Measurements from ENCODE around the gene NCOA1.

Gene NCOA1

DNA sequence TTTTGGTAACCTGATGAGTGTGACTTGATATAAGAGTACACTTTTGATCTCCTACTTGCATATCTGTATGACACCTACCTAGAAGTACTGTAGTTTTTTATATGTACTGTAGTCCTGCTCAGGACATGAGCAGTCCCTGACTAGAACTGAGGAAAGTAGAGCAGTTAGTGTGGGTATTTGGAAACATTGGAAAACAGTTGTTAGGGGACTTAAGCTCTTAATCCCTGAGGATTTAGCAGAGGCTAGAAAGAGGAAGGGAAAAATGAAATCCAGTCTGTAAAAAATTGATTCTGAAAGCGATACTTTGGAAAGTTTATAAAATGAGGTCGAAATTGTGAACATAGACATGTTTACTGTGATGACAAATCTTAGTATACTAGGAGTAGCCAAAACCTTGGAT is 125.6 kb downstream of the NCOA1 start:
- no peak overlapping the region for H3K9ac ChIP-seq (ENCODE audit: low read length in 5 of 5)
- H3K27me3 ChIP-seq (ENCODE audit: control insufficient read depth in 5 of 5, insufficient read depth in 4 of 5, low read length in 5 of 5) = no peaks in the 10 kb centered on the region
- H3K36me3 ChIP-seq (ENCODE audit: control insufficient read depth in 5 of 5, insufficient read depth in 5 of 5, low read length in 5 of 5) = no peaks in the 10 kb centered on the region
- no peak overlapping the region for H3K4me3 ChIP-seq (ENCODE audit: low read depth in 1 of 5, low read length in 5 of 5)
- H3K27ac ChIP-seq (ENCODE audit: low read depth, low read length) = no peak overlapping the region
- H3K4me1 ChIP-seq (ENCODE audit: control insufficient read depth in 5 of 5, insufficient read depth in 5 of 5, low read length in 5 of 5) = peaks cover 0 to 4% (median 0%) of the 10 kb centered on the region in 5 donors
- H3K9me3 ChIP-seq (ENCODE audit: control insufficient read depth in 5 of 5, low read length in 5 of 5) = peaks cover 0 to 6% (median 0%) of the 10 kb centered on the region in 5 donors

DNA sequence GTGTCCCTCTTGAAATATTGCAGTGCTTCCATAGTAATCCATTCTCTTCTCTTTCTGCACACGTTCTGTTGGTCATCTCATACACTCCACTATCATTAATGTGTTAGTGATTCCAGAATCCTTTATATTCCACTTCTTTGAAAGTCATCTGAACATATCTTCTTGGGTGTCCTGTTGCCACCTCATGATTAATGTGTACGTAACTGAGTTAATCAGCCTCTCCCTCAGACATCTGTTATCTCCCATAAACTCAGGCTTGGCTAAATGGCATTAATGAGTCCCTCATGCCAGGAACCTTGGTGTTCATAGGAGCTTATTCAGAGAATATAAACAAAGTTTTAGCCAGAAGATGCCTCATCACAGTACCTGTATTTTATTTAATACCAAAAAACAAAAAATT is 126.4 kb downstream of the NCOA1 start:
- Histone ChIP-seq H3K9ac (ENCODE audit: low read length in 5 of 5) (no peak overlapping the region), H3K27me3 (ENCODE audit: control insufficient read depth in 5 of 5, insufficient read depth in 4 of 5, low read length in 5 of 5) (no peaks in the 10 kb centered on the region), H3K4me1 (ENCODE audit: control insufficient read depth in 5 of 5, insufficient read depth in 5 of 5, low read length in 5 of 5) (peaks cover 0 to 4% (median 0%) of the 10 kb centered on the region in 5 donors), H3K4me3 (ENCODE audit: low read depth in 1 of 5, low read length in 5 of 5) (no peak overlapping the region), H3K36me3 (ENCODE audit: control insufficient read depth in 5 of 5, insufficient read depth in 5 of 5, low read length in 5 of 5) (no peaks in the 10 kb centered on the region), H3K27ac (ENCODE audit: low read depth, low read length) (no peak overlapping the region), H3K9me3 (ENCODE audit: control insufficient read depth in 5 of 5, low read length in 5 of 5) (peaks cover 0 to under 1% (median 0%) of the 10 kb centered on the region in 5 donors)

DNA sequence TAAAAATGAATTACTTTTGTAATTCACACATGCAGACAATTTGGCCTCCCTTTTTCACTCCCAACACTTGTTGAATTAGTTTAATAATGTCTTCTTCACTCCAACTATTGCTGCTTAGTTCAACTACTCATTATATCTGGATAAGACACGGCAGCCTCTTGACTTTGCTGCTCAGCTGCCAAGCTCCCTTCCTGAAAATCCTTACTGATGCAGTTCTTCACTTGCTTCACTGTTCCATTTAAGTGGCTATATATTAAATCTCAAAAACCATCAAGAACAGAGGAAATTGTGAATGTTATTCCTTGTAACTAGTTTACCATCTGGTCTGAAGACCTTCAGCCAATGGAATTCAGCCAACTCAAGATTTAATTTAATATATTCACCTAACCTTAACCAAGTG is 127.1 kb downstream of the NCOA1 start:
- no peak overlapping the region for H3K9ac ChIP-seq (ENCODE audit: low read length in 5 of 5)
- peaks cover 0 to 4% (median 0%) of the 10 kb centered on the region in 5 donors for H3K4me1 ChIP-seq (ENCODE audit: control insufficient read depth in 5 of 5, insufficient read depth in 5 of 5, low read length in 5 of 5)

DNA sequence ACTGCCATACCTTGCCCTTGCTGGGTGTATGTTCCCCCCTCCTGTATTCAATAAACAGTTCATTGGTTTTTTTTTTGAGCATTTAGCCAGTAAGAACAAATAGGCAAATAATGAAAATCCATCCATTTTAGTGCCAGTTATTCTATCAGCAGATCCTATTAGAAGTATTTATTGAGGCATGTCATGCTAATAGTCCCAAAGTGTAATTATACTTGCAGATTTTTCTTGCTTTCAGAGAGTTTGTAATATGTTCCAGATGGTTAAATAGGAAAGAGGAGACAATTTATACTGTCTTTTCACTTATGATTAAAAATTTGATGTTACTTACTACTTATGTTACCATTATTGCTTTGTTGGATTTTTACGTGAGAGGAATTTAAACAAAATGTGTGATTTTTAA is 127.6 kb downstream of the NCOA1 start:
- Histone ChIP-seq H3K27ac (ENCODE audit: low read depth, low read length) (no peak overlapping the region), H3K4me3 (ENCODE audit: low read depth in 1 of 5, low read length in 5 of 5) (no peak overlapping the region), H3K4me1 (ENCODE audit: control insufficient read depth in 5 of 5, insufficient read depth in 5 of 5, low read length in 5 of 5) (peaks cover 0 to 4% (median 0%) of the 10 kb centered on the region in 5 donors), H3K27me3 (ENCODE audit: control insufficient read depth in 5 of 5, insufficient read depth in 4 of 5, low read length in 5 of 5) (no peaks in the 10 kb centered on the region), H3K36me3 (ENCODE audit: control insufficient read depth in 5 of 5, insufficient read depth in 5 of 5, low read length in 5 of 5) (no peaks in the 10 kb centered on the region), H3K9me3 (ENCODE audit: control insufficient read depth in 5 of 5, low read length in 5 of 5) (no peaks in the 10 kb centered on the region), H3K9ac (ENCODE audit: low read length in 5 of 5) (no peak overlapping the region)

More for the DNA sequence above, 127.1 kb downstream of the NCOA1 start:
- Histone ChIP-seq H3K27ac (ENCODE audit: low read depth, low read length) (no peak overlapping the region), H3K27me3 (ENCODE audit: control insufficient read depth in 5 of 5, insufficient read depth in 4 of 5, low read length in 5 of 5) (no peaks in the 10 kb centered on the region), H3K4me3 (ENCODE audit: low read depth in 1 of 5, low read length in 5 of 5) (no peak overlapping the region), H3K36me3 (ENCODE audit: control insufficient read depth in 5 of 5, insufficient read depth in 5 of 5, low read length in 5 of 5) (no peaks in the 10 kb centered on the region), H3K9me3 (ENCODE audit: control insufficient read depth in 5 of 5, low read length in 5 of 5) (no peaks in the 10 kb centered on the region)

GRCh38 chr2:24620936-24621335 is 129.9 kb downstream of the NCOA1 start:
- Histone ChIP-seq H3K4me1 (ENCODE audit: control insufficient read depth in 5 of 5, insufficient read depth in 5 of 5, low read length in 5 of 5) (peaks cover 0 to 4% (median 0%) of the 10 kb centered on the region in 5 donors), H3K27me3 (ENCODE audit: control insufficient read depth in 5 of 5, insufficient read depth in 4 of 5, low read length in 5 of 5) (no peaks in the 10 kb centered on the region), H3K9me3 (ENCODE audit: control insufficient read depth in 5 of 5, low read length in 5 of 5) (no peaks in the 10 kb centered on the region), H3K9ac (ENCODE audit: low read length in 5 of 5) (no peak overlapping the region), H3K27ac (ENCODE audit: low read depth, low read length) (no peak overlapping the region), H3K4me3 (ENCODE audit: low read depth in 1 of 5, low read length in 5 of 5) (no peak overlapping the region), H3K36me3 (ENCODE audit: control insufficient read depth in 5 of 5, insufficient read depth in 5 of 5, low read length in 5 of 5) (no peaks in the 10 kb centered on the region)

GRCh38 chr2:24621779-24622538 is 130.9 kb downstream of the NCOA1 start:
- Histone ChIP-seq H3K27me3 (ENCODE audit: control insufficient read depth in 5 of 5, insufficient read depth in 4 of 5, low read length in 5 of 5) (no peaks in the 10 kb centered on the region), H3K36me3 (ENCODE audit: control insufficient read depth in 5 of 5, insufficient read depth in 5 of 5, low read length in 5 of 5) (no peaks in the 10 kb centered on the region), H3K9ac (ENCODE audit: low read length in 5 of 5) (no peak overlapping the region), H3K4me1 (ENCODE audit: control insufficient read depth in 5 of 5, insufficient read depth in 5 of 5, low read length in 5 of 5) (peaks cover 0 to 4% (median 0%) of the 10 kb centered on the region in 5 donors), H3K9me3 (ENCODE audit: control insufficient read depth in 5 of 5, low read length in 5 of 5) (no peaks in the 10 kb centered on the region), H3K27ac (ENCODE audit: low read depth, low read length) (no peak overlapping the region), H3K4me3 (ENCODE audit: low read depth in 1 of 5, low read length in 5 of 5) (no peak overlapping the region)

DNA sequence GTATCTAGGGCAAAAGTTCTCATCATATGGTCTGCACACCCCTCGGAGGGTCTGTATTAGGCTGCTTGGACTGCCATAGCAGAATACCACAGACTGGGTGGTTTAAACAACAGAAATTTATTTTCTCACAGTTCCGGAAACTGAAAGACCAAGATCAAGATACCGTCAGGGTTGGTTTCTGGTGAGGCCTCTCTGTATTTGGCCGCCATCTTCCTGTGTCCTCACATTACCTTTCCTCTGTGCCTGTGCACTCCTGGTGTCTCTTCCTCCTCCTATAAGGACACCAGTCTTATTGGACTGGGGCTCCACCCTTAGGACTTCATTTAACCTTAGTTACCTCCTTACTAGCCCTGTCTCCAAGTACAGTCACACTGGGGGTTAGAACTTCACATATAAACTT is 132.5 kb downstream of the NCOA1 start:
- Histone ChIP-seq H3K9ac (ENCODE audit: low read length in 5 of 5) (no peak overlapping the region), H3K9me3 (ENCODE audit: control insufficient read depth in 5 of 5, low read length in 5 of 5) (no peaks in the 10 kb centered on the region), H3K4me3 (ENCODE audit: low read depth in 1 of 5, low read length in 5 of 5) (no peak overlapping the region), H3K27me3 (ENCODE audit: control insufficient read depth in 5 of 5, insufficient read depth in 4 of 5, low read length in 5 of 5) (no peaks in the 10 kb centered on the region), H3K36me3 (ENCODE audit: control insufficient read depth in 5 of 5, insufficient read depth in 5 of 5, low read length in 5 of 5) (no peaks in the 10 kb centered on the region), H3K4me1 (ENCODE audit: control insufficient read depth in 5 of 5, insufficient read depth in 5 of 5, low read length in 5 of 5) (peaks cover 0 to 4% (median 0%) of the 10 kb centered on the region in 5 donors), H3K27ac (ENCODE audit: low read depth, low read length) (no peak overlapping the region)

GRCh38 chr2:24625728-24626127 is 134.7 kb downstream of the NCOA1 start:
- Histone ChIP-seq H3K27ac (ENCODE audit: low read depth, low read length) (no peak overlapping the region), H3K9me3 (ENCODE audit: control insufficient read depth in 5 of 5, low read length in 5 of 5) (no peaks in the 10 kb centered on the region), H3K27me3 (ENCODE audit: control insufficient read depth in 5 of 5, insufficient read depth in 4 of 5, low read length in 5 of 5) (no peaks in the 10 kb centered on the region), H3K9ac (ENCODE audit: low read length in 5 of 5) (no peak overlapping the region), H3K4me1 (ENCODE audit: control insufficient read depth in 5 of 5, insufficient read depth in 5 of 5, low read length in 5 of 5) (peaks cover 0 to 4% (median 0%) of the 10 kb centered on the region in 5 donors), H3K36me3 (ENCODE audit: control insufficient read depth in 5 of 5, insufficient read depth in 5 of 5, low read length in 5 of 5) (no peaks in the 10 kb centered on the region), H3K4me3 (ENCODE audit: low read depth in 1 of 5, low read length in 5 of 5) (no peak overlapping the region)

- Histone ChIP-seq H3K4me3 (ENCODE audit: low read depth in 1 of 5, low read length in 5 of 5) (no peak overlapping the region), H3K9ac (ENCODE audit: low read length in 5 of 5) (no peak overlapping the region), H3K27ac (ENCODE audit: low read depth, low read length) (no peak overlapping the region), H3K27me3 (ENCODE audit: control insufficient read depth in 5 of 5, insufficient read depth in 4 of 5, low read length in 5 of 5) (no peaks in the 10 kb centered on the region), H3K9me3 (ENCODE audit: control insufficient read depth in 5 of 5, low read length in 5 of 5) (no peaks in the 10 kb centered on the region), H3K36me3 (ENCODE audit: control insufficient read depth in 5 of 5, insufficient read depth in 5 of 5, low read length in 5 of 5) (no peaks in the 10 kb centered on the region), H3K4me1 (ENCODE audit: control insufficient read depth in 5 of 5, insufficient read depth in 5 of 5, low read length in 5 of 5) (no peaks in the 10 kb centered on the region)
Observed at GRCh38 chr2:24626131-24626530, 135.1 kb downstream of the NCOA1 start.

GRCh38 chr2:24628746-24629145 is 137.7 kb downstream of the NCOA1 start:
- Histone ChIP-seq H3K9me3 (ENCODE audit: control insufficient read depth in 5 of 5, low read length in 5 of 5) (no peaks in the 10 kb centered on the region), H3K9ac (ENCODE audit: low read length in 5 of 5) (no peak overlapping the region), H3K4me3 (ENCODE audit: low read depth in 1 of 5, low read length in 5 of 5) (no peak overlapping the region), H3K27ac (ENCODE audit: low read depth, low read length) (no peak overlapping the region), H3K4me1 (ENCODE audit: control insufficient read depth in 5 of 5, insufficient read depth in 5 of 5, low read length in 5 of 5) (peaks cover 0 to 3% (median 0%) of the 10 kb centered on the region in 5 donors), H3K36me3 (ENCODE audit: control insufficient read depth in 5 of 5, insufficient read depth in 5 of 5, low read length in 5 of 5) (no peaks in the 10 kb centered on the region), H3K27me3 (ENCODE audit: control insufficient read depth in 5 of 5, insufficient read depth in 4 of 5, low read length in 5 of 5) (no peaks in the 10 kb centered on the region)
